HG03097 (cell line): Measurements from ENCODE around the gene ABCA1.

Experiments used
- ATAC-seq: cut with Tn5 transposase; IDR thresholded peaks from one replicate; pipeline ENCODE4 v1.9.1; 2021; ENCODE audit not compliant: unreplicated experiment, low FRiP score

ABCA1 gene

GRCh38 chr9:104849023-104849422 lies 78.9 kb downstream of the ABCA1 start:
- no peak for ATAC-seq

DNA sequence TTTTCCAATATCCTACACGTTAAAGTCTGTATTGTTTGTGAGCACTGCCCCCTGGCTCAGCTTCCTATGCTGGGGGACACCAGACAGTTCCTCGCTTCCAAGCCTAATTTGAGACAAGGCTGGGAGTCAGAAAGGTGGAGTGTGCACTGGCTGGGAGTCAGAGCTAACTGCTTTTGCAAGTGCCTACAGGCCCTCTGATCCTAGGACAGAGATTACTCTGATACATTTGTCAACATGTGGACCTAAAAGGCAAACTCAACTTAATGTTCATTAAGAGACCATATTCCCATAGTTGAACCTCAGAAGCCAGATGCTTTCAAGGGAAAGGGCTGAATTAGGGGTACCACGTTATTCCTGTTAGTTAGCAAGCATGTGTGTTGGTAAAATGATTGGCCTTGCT lies 83.2 kb downstream of the ABCA1 start:
- no peak for ATAC-seq

- no peak for ATAC-seq
Observed at GRCh38 chr9:104843644-104844240, 84.2 kb downstream of the ABCA1 start.

GRCh38 chr9:104842698-104843097 lies 85.3 kb downstream of the ABCA1 start:
- no peak for ATAC-seq

DNA sequence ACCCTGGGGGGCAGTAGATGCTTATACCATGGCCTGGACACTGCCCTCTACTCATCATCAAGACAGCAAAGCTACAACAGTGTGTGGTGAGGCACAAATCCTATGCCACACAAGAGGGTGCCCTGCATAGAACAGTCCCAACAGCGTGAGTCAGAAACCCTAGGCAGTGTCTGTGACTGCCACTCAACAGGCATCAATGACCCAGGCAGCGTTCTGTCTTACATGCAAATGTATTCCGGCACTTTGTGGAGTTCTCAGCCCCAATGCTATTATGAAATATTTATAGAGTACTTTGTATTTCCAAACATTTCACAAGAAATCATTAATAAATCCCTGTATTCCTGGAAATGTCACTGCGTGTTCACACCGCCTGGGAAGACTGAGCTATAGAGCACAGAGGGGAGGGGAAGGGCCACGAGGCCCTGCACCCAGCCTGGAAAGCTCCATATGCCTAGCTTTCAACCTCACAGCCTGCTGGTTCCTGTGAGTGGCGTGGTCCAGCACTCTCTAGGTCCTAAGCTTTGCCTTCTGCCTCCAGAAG lies 86.3 kb downstream of the ABCA1 start:
- ATAC-seq: no peak

GRCh38 chr9:104838958-104839357 lies 89.0 kb downstream of the ABCA1 start:
- no peak for ATAC-seq

- ATAC-seq: no peak
Observed at GRCh38 chr9:104836767-104837166, 91.2 kb downstream of the ABCA1 start.

DNA sequence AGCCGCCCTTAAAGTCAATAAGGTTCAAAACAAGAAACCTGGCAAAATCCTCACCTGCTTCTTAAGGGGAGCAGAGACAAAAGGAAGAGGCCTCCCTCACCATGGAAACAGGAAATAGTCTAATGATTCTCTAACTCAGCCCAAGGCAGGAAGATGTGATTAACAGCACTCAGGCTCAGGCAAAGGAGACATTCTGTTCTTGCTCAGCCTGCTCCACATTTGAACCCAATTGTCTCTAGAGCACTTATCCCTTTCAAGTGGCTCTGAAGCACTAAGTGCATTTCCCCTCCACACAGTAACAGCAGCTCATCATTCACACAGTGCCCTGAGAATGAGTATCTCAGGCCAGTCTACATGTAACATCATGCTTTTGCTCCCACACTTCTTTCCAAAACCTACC lies 91.7 kb downstream of the ABCA1 start:
- ATAC-seq: peak; percentile 63

DNA sequence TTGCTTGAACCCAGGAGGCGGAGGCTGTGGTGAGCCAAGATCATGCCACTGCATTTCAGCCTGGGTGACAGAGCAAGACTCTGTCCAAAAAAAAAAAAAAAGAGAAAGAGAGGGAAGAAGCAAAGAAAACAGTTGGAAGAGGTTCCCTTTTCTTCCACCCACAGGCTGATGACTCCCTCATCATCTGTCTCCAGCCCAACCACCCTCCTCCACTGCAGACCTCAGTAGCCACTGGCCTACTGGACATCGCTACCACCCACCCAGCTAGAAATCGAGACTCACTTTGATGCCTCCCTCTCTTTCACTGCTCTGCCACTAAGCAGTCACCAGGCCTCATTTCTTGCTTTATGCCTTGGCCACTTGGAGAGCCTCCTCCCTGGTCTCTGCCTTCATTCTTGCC lies 92.8 kb downstream of the ABCA1 start:
- no peak for ATAC-seq

DNA sequence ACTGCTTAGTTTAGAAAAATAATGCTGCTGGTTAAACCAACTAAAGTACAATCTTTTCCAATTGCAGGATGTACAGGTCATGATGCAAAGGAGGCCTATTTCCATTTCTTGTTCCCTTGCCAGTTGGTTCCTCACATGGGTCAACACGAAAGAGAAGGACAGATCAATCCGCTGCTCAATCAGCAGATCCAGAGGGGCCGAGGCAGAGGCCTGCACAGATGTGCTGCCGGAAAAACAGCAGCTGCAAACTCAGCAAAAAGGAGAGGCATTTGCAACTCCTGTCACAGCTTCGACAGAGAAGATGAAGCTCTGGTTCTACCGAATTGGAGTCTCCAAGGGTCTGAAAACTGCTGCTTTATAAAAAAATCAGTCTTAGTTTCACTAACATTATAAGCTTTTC lies 94.3 kb downstream of the ABCA1 start:
- ATAC-seq: no peak

- ATAC-seq: no peak
Observed at GRCh38 chr9:104831681-104832080, 96.3 kb downstream of the ABCA1 start.

DNA sequence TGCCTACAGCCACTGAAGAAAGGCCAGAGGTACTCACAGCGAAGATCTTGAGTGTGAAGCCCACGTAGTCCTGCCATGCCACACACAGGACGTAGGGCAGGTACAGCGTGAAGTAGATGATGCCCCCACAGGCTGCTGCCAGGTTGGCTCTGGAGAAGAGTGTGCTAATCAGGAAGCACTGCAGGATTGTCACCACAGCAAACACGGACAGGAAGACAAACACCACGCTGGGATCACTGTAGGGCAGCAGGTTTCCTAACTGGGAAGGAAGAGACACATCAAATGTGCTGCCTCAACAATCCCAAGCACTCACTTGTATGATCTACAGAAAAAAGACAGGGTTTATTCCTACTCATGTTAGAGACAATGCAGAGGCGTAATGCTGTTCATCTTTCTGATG lies 101.0 kb downstream of the ABCA1 start:
- no peak for ATAC-seq

- no peak for ATAC-seq
Observed at GRCh38 chr9:104826079-104826775, 101.7 kb downstream of the ABCA1 start.

DNA sequence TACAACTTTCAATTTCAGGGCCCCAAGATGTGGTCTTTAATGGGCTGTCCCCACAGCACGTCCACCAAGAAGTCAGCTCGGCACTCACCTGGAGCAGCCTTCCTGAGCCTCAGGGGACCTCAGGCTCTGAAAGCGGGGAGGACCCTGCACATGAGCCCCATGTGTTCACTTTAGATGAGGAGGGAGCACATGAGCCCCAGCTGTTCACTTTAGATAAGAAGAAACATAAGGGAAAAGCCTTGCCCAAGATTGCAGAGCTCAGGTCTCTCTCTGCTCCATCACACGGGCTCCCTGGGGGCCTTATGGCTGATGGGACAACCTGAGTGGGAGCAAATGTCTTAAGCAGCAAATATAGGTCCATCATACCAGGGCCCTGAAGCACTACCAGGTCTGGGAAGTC lies 107.6 kb downstream of the ABCA1 start:
- ATAC-seq: no peak

- no peak for ATAC-seq
Observed at GRCh38 chr9:104819033-104819432, 108.9 kb downstream of the ABCA1 start.

GRCh38 chr9:104817437-104817836 lies 110.5 kb downstream of the ABCA1 start:
- no peak for ATAC-seq

DNA sequence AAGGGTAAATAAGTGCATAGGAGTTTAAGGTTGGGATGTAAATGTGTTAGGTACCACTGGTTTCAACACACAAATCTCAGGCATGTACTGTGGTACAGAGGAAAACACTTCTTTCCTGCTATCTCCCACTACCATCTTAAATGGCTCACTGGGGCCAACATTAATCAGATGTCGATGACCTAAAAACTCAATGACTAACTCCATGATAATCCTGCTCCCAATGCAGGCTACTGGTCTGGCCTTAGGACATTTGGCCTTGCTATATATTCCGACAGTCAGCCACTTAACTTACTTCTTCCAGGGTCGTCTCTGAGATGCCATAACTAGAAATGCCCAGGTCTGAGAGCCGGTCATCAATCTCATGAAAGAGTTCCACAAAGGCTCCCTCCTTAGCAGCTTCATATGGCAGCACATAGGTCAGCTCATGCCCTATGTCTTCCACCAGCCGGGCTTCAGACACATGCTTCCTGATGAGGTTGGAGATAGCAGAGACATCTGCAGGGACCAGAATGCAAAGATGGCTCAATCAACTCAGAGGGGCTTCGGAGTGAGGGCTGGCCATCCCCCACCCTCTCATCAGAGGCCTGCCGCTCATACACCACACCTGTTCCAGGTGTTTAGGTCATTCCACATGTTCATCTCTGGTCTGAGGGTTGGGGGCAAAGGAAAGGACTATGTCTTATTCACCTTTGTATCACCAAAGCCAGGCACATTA lies 111.9 kb downstream of the ABCA1 start:
- no peak for ATAC-seq

GRCh38 chr9:104810421-104811339 lies 117.3 kb downstream of the ABCA1 start:
- ATAC-seq: no peak

DNA sequence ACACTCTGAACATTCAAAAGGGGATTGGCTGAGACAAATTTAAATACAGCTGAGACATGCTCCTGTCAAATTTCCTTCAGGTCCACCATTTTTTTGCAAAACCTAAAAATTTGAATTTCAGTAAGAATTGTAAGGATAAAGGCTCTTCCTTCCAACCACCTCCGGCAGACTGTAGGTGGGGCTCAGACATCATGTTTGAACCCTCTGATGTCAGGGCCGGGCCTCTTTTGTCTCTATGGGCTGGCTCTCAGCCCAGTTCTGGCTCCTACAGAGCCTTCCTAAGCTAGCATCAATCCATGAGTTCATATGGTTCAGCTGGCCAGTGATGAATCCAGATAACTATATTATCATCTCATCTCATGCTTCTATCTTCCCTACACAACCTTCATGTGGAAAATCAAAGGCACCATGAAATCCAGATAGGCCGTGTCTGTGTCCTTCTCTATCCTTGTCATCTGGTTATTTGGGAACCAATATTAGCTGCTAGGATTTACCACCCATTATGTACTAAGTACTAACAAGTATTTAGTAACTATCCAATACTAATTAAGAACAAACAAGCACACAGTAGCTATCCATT lies 119.8 kb downstream of the ABCA1 start:
- ATAC-seq: no peak

DNA sequence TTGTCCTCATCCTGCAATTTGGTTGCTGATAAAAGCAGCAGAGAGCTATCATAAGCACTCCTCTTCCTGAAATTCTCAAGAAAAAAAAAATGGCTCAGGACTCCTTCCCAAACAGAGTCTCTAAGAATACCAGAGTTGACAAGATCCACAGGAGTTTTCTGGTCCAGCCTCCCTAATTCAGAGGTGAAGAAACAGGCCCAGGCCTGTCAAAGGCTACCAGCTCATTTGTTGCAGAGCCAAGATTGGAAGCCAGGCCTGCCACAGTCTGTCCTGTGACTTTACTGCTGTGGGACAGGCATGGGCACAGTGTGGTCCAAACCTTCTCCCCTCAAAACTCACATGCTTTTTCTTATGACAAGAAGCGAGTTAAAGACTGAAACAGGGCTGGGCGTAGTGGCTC lies 122.5 kb downstream of the ABCA1 start:
- no peak for ATAC-seq
